ENCODE data around the gene ASTN2. TPM values are rescaled to one million over a fixed set of nuclear protein-coding genes. Genes with fewer than 3 reads are reported as not detected.

The ASTN2 gene
- total and polyA plus RNA-seq, 4 donors: 0.57 to 2.9 (median 1.4) TPM

GRCh38 chr9:116992865-116993264, 422.0 kb downstream of the ASTN2 start:
- Histone ChIP-seq H3K27me3 (ENCODE audit: control insufficient read depth in 4 of 4, insufficient read depth in 4 of 4, low read length in 3 of 4) (peaks cover 0 to 2% (median 0%) of the 10 kb centered on the region in 4 donors), H3K36me3 (ENCODE audit: control insufficient read depth in 4 of 4, insufficient read depth in 3 of 4, low read depth in 1 of 4, low read length in 3 of 4) (no peaks in the 10 kb centered on the region), H3K4me3 (ENCODE audit: low read depth in 1 of 3, low read length in 3 of 3) (no peak overlapping the region), H3K9ac (ENCODE audit: low read depth in 1 of 2, low read length in 2 of 2) (no peak overlapping the region), H3K9me3 (ENCODE audit: control insufficient read depth in 4 of 4, low read length in 3 of 4) (peaks cover 0 to 3% (median 0%) of the 10 kb centered on the region in 4 donors), H3K4me1 (ENCODE audit: control insufficient read depth in 4 of 4, insufficient read depth in 4 of 4, low read length in 3 of 4) (no peaks in the 10 kb centered on the region), H3K27ac (ENCODE audit: low read depth in 1 of 2, low read length in 2 of 2) (no peak overlapping the region)
- TF ChIP-seq RXRA (IDR thresholded peaks at IDR 0.05): no peak
- no peak for TF ChIP-seq HNF4A (conservative IDR thresholded peaks at IDR 0.05)
- TF ChIP-seq GABPA (IDR thresholded peaks at IDR 0.05 in 1 of 2, conservative IDR thresholded peaks at IDR 0.05 in 1 of 2): no peak
- no peak for TF ChIP-seq EGR1 (IDR thresholded peaks at IDR 0.05; ENCODE audit: low read depth in 2 of 2)
- TF ChIP-seq MAX (IDR thresholded peaks at IDR 0.05): no peak
- TF ChIP-seq REST (IDR thresholded peaks at IDR 0.05): no peak
- no peak for DNase-seq (ENCODE audit: low spot score)
- WGBS: 45% methylated on average over 2 of the region's 2 CpGs

- H3K27me3 ChIP-seq (ENCODE audit: control insufficient read depth in 4 of 4, insufficient read depth in 4 of 4, low read length in 3 of 4): peaks cover 0 to 2% (median 0%) of the 10 kb centered on the region in 4 donors
- peaks cover 0 to 3% (median 0%) of the 10 kb centered on the region in 4 donors for H3K9me3 ChIP-seq (ENCODE audit: control insufficient read depth in 4 of 4, low read length in 3 of 4)
- DNase-seq (ENCODE audit: low spot score): no peak
- no peaks in the 10 kb centered on the region for H3K4me1 ChIP-seq (ENCODE audit: control insufficient read depth in 4 of 4, insufficient read depth in 4 of 4, low read length in 3 of 4)
- H3K9ac ChIP-seq (ENCODE audit: low read depth in 1 of 2, low read length in 2 of 2): no peak overlapping the region
- WGBS: 83% methylated on average over 2 of the region's 2 CpGs
- H3K4me3 ChIP-seq (ENCODE audit: low read depth in 1 of 3, low read length in 3 of 3): no peak overlapping the region
- TF ChIP-seq ATF3 (IDR thresholded peaks at IDR 0.05) (no peak), MAX (IDR thresholded peaks at IDR 0.05) (no peak), JUND (IDR thresholded peaks at IDR 0.05) (no peak), SP1 (IDR thresholded peaks at IDR 0.05) (no peak), ZBTB33 (IDR thresholded peaks at IDR 0.05) (no peak), EGR1 (IDR thresholded peaks at IDR 0.05; ENCODE audit: low read depth in 2 of 2) (no peak), NR2F2 (IDR thresholded peaks at IDR 0.05) (no peak), RXRA (IDR thresholded peaks at IDR 0.05) (no peak), GABPA (IDR thresholded peaks at IDR 0.05 in 1 of 2, conservative IDR thresholded peaks at IDR 0.05 in 1 of 2) (no peak), TAF1 (conservative IDR thresholded peaks at IDR 0.05) (no peak), HNF4G (IDR thresholded peaks at IDR 0.05) (no peak)
- no peak overlapping the region for H3K27ac ChIP-seq (ENCODE audit: low read depth in 1 of 2, low read length in 2 of 2)
- H3K36me3 ChIP-seq (ENCODE audit: control insufficient read depth in 4 of 4, insufficient read depth in 3 of 4, low read depth in 1 of 4, low read length in 3 of 4): no peaks in the 10 kb centered on the region
Observed at GRCh38 chr9:116991051-116991450, 423.8 kb downstream of the ASTN2 start.

All from liver (tissue), 9 donors.